CD4-positive, alpha-beta T cell treated with Interleukin-10 for 1 hour (primary cell): ENCODE data around the gene ADORA2B.
A peak's percentile ranks its signal among the peaks of the same experiment; 100 is the strongest.

Experiments used
- DNase-seq: peaks from one replicate; pipeline ENCODE4 v3.0.0-alpha.2; 2020

Gene ADORA2B

GRCh38 chr17:15999141-15999973 is 54.4 kb downstream of the ADORA2B start, which contains the start of the genes TTC19 and ZSWIM7:
Gene TTC19 (plus strand): TSS chr17:15999824. CDS start chr17:15999849, 25 bp downstream.
Gene ZSWIM7 (minus strand): TSS chr17:15999704. CDS start chr17:15999594, 110 bp downstream.
- peak; percentile 92 for DNase-seq

- DNase-seq, result no peak
Observed at GRCh38 chr17:15999974-16000827, 55.3 kb downstream of the ADORA2B start.

- DNase-seq, result no peak
Observed at GRCh38 chr17:16001226-16001897, 56.4 kb downstream of the ADORA2B start.

GRCh38 chr17:16002708-16003260 is 57.9 kb downstream of the ADORA2B start:
- no peak for DNase-seq

GRCh38 chr17:16003841-16004240 is 58.9 kb downstream of the ADORA2B start:
- no peak for DNase-seq

- no peak for DNase-seq
Observed at GRCh38 chr17:16005636-16006035, 60.7 kb downstream of the ADORA2B start.

- DNase-seq, result no peak
Observed at GRCh38 chr17:16007439-16007838, 62.5 kb downstream of the ADORA2B start.

GRCh38 chr17:16013943-16014407 is 69.0 kb downstream of the ADORA2B start:
- DNase-seq, result no peak

- no peak for DNase-seq
Observed at GRCh38 chr17:16019347-16019746, 74.4 kb downstream of the ADORA2B start.

- DNase-seq, result no peak
Observed at GRCh38 chr17:16023881-16024280, 79.0 kb downstream of the ADORA2B start.

GRCh38 chr17:16025202-16025601 is 80.3 kb downstream of the ADORA2B start:
- DNase-seq, result no peak
